GM12878 (cell line): ENCODE measurements around the gene LPCAT4. TPM values are rescaled to one million over a fixed set of nuclear protein-coding genes. Genes with fewer than 3 reads are reported as not detected.
A peak's percentile ranks its signal among the peaks of the same experiment; 100 is the strongest.

Source experiments
- ATAC-seq: fragments of 200-7000 bp; cut with Tn5 transposase; 3 replicates; pipeline ENCODE4 v1.9.1; 2020; ENCODE audit warnings: mild to moderate bottlenecking, moderate library complexity
- BruUV-seq: library from RNA; stranded (reverse); fragments of 400-500 nt; replicated peaks from 2 replicates; lab custom pipeline; 2021; lab: Mats Ljungman, UMichigan
- CTCF ChIA-PET: fragments of 300-600 bp; sonication (Branson Sonifier 250); formaldehyde crosslinking; extraction: SDS; loops from one replicate; lab custom pipeline; 2021; ENCODE audit warnings: inconsistent platforms; lab: Yijun Ruan, JAX
- POLR2A ChIA-PET: fragments of 350-600 bp; formaldehyde crosslinking; extraction: SDS; loops from one replicate; lab custom pipeline; 2021; ENCODE audit warnings: inconsistent platforms; lab: Charles Lee
- RAD21 ChIA-PET: fragments of 300-600 bp; sonication (Branson Sonifier 250); formaldehyde crosslinking; loops from one replicate; lab custom pipeline; 2023; ENCODE audit warnings: antibody characterized with exemption; ENCODE audit not compliant: unreplicated experiment; lab: Charles Lee
- SMC1A ChIA-PET: fragments of 300-600 bp; sonication (Branson Sonifier 250); formaldehyde crosslinking; loops from one replicate; lab custom pipeline; 2023; ENCODE audit not compliant: unreplicated experiment, uncharacterized antibody; lab: Charles Lee
- DNase-seq: peaks from one replicate; pipeline ENCODE4 v3.0.0-alpha.2; 2011; ENCODE audit warnings: low read depth, low spot score
- FAIRE-seq: peaks from 3 replicates; lab custom pipeline; 2011; peaks lifted over from hg19 to GRCh38; lab: Jason Lieb, UNC
- H2AFZ ChIP-seq: 2 replicates; pipeline ENCODE4 v1.6.0; 2011; ENCODE audit warnings: low read depth, low read length, control low read depth; ENCODE audit not compliant: control insufficient read depth
- H3K27ac ChIP-seq: 2 replicates; pipeline ENCODE4 v1.5.1; 2011; ENCODE audit warnings: control low read depth; ENCODE audit not compliant: control insufficient read depth, insufficient read depth
- H3K27me3 ChIP-seq, 2 experiments: replicated peaks in 1 of 2; 2 replicates each; pipeline versions ENCODE4 v1.6.0 to v1.6.1; 2011; ENCODE audit warnings: low read length in 1 of 2; ENCODE audit not compliant: control insufficient read depth in 2 of 2, insufficient read depth in 2 of 2
- H3K36me3 ChIP-seq, 2 experiments: 2 replicates each; pipeline ENCODE4 v1.5.1; 2011; ENCODE audit warnings: low read length in 1 of 2; ENCODE audit not compliant: control insufficient read depth in 2 of 2, insufficient read depth in 2 of 2
- H3K4me1 ChIP-seq: 2 replicates; pipeline ENCODE4 v1.6.1; 2011; ENCODE audit warnings: mild to moderate bottlenecking, low read length, moderate library complexity, mixed read lengths; ENCODE audit not compliant: control insufficient read depth, insufficient read depth
- H3K4me2 ChIP-seq: 2 replicates; pipeline ENCODE4 v1.6.0; 2011; ENCODE audit warnings: control low read depth; ENCODE audit not compliant: control insufficient read depth, insufficient read depth
- H3K4me3 ChIP-seq: fragments of 200-600 bp; sonication (generic); 2 replicates; pipeline ENCODE4 v1.5.1; 2016
- H3K79me2 ChIP-seq: 2 replicates; pipeline ENCODE4 v1.6.0; 2011; ENCODE audit warnings: low read length; ENCODE audit not compliant: control insufficient read depth, insufficient read depth
- H3K9ac ChIP-seq: 2 replicates; pipeline ENCODE4 v1.8.0; 2011; ENCODE audit warnings: low read length, control low read depth, mixed read lengths; ENCODE audit not compliant: control insufficient read depth, insufficient read depth
- H3K9me3 ChIP-seq: replicated peaks from 3 replicates; pipeline ENCODE4 v1.5.1; 2011; ENCODE audit warnings: mild to moderate bottlenecking, low read length; ENCODE audit not compliant: control insufficient read depth, insufficient read depth
- H4K20me1 ChIP-seq: 2 replicates; pipeline ENCODE4 v1.6.0; 2011; ENCODE audit not compliant: control insufficient read depth, insufficient read depth
- ASH2L ChIP-seq: fragments of 300-600, 200-600 bp; sonication (generic); IDR thresholded peaks from 2 replicates; pipeline ENCODE4 v1.6.1; 2017; ENCODE audit warnings: low read depth, mild to moderate bottlenecking, borderline replicate concordance
- BCLAF1 ChIP-seq: fragments of 450-650 bp; IDR thresholded peaks from 2 replicates; pipeline ENCODE4 v1.6.1; 2017; ENCODE audit warnings: antibody characterized with exemption, mild to moderate bottlenecking, moderate library complexity
- FOS ChIP-seq: IDR thresholded peaks from 3 replicates; pipeline ENCODE4 v1.6.1; 2011; ENCODE audit warnings: borderline replicate concordance; ENCODE audit not compliant: insufficient read length; ENCODE audit errors: extremely low read depth
- FOXM1 ChIP-seq: IDR thresholded peaks from 2 replicates; pipeline ENCODE4 v1.6.1; 2012; ENCODE audit warnings: low read depth, mild to moderate bottlenecking, inconsistent platforms, low read length, moderate library complexity
- LARP7 ChIP-seq: fragments of 450-650 bp; IDR thresholded peaks from 2 replicates; pipeline ENCODE4 v1.6.1; 2017; ENCODE audit warnings: mild to moderate bottlenecking
- MXI1 ChIP-seq: fragments of 150-350 bp; IDR thresholded peaks from 2 replicates; pipeline ENCODE4 v1.6.1; 2011; ENCODE audit warnings: low read depth, mild to moderate bottlenecking, inconsistent platforms, low read length, improper control_type of control experiment
- NFXL1 ChIP-seq: fragments of 450-650 bp; IDR thresholded peaks from 2 replicates; pipeline ENCODE4 v1.6.1; 2017; ENCODE audit warnings: antibody characterized with exemption, mild to moderate bottlenecking, borderline replicate concordance
- PAX8 ChIP-seq: fragments of 450-650 bp; IDR thresholded peaks from 2 replicates; pipeline ENCODE4 v1.6.1; 2017; ENCODE audit warnings: mild to moderate bottlenecking, moderate library complexity
- PRDM15 ChIP-seq: fragments of 450-650 bp; formaldehyde crosslinking; IDR thresholded peaks from 2 replicates; pipeline ENCODE4 v1.4.0; 2020; ENCODE audit warnings: mild to moderate bottlenecking, moderate library complexity
- TBL1XR1 ChIP-seq: IDR thresholded peaks from 2 replicates; pipeline ENCODE4 v1.6.1; 2012; ENCODE audit warnings: low read depth, low read length, improper control_type of control experiment
- in situ Hi-C: fragments of 300-500 bp; cut with MboI; formaldehyde crosslinking; loops from 9 replicates; pipeline ENCODE4 v1.14.3; 2018; ENCODE audit warnings: mixed read lengths
- intact Hi-C: fragments of 100-400 bp; cut with micrococcal nuclease; formaldehyde crosslinking; loops from one replicate; pipeline ENCODE4 v1.14.2; 2022; ENCODE audit not compliant: unreplicated experiment
- polyA plus RNA-seq, 11 experiments: library from polyadenylated mRNA; depleted of rRNA in 4 of 11; unstranded in 6 of 11; stranded (reverse) in 5 of 11; fragments of >200 nt; fragmentation: Nextera tagmentation in 4 of 11; fragmentation: Illumina TruSeq in 1 of 11; extraction: Ambion mirVana in 4 of 11; extraction: Trizol in 1 of 11; gene quantifications; 1 replicate in 1 of 11; 2 replicates in 10 of 11; pipeline versions ENCODE4 v1.2.1 to v1.2.3, GENCODE V29; 2011 to 2016; ENCODE audit warnings: inconsistent platforms in 2 of 11, missing spikeins in 2 of 11, low read depth in 1 of 11
- total RNA-seq, 4 experiments: library from RNA; depleted of rRNA in 3 of 4; stranded (reverse); fragments of >200 nt in 3 of 4; fragmentation: Illumina TruSeq in 1 of 4; extraction: Trizol in 1 of 4; gene quantifications; 2 replicates each; pipeline versions ENCODE4 v1.2.1 to v1.2.3, GENCODE V29; 2013 to 2021

LPCAT4 gene
- total and polyA plus RNA-seq, 10 of the 15 experiments (the other 5 are each of a cell fraction or from before 2014, with no cell fraction given): 14.4 to 57.2 (median 33.0) TPM

- no TSS peak for BruUV-seq
- in situ Hi-C loops: no loop called here
- H3K27me3 ChIP-seq: no peaks in the 10 kb centered on the region
- TF ChIP-seq PRDM15 (CRISPR knock-in tag) (no peak), NFXL1 (no peak), BCLAF1 (no peak), LARP7 (no peak), TBL1XR1 (no peak), FOS (no peak), FOXM1 (no peak), MXI1 (no peak), PAX8 (no peak), ASH2L (no peak)
- TF ChIP-seq, all 136 proteins: peak for 0
- peaks cover 84% of the 10 kb centered on the region for H3K79me2 ChIP-seq
- H2AFZ ChIP-seq: no peak overlapping the region
- peak overlapping the region; percentile 90 for H3K4me2 ChIP-seq
- ChIA-PET RAD21 (interaction anchor here (0.9 to 6.6 kb wide), 7 partner anchors 8 to 215 kb away, joined by 3 to 57 read pairs (median 4); partner anchors contain the start of gene SLC12A6), SMC1A (interaction anchor here (0.6 to 6.8 kb wide), 8 partner anchors 7 to 82 kb away, joined by 3 to 107 read pairs (median 6); partner anchors contain the start of genes LPCAT4, NOP10, NUTM1 and SLC12A6), CTCF (interaction anchor here (1.3 to 2.8 kb wide), 5 partner anchors 8 to 84 kb away, joined by 5 to 10 read pairs (median 7); partner anchors contain the start of genes NOP10 and NUTM1), POLR2A (interaction anchor here (1.3 to 3.3 kb wide), 3 partner anchors 8 to 13 kb away, joined by 4 to 26 read pairs (median 4); partner anchors contain the start of gene SLC12A6)
- peak overlapping the region; percentile 43; the same call in 1 of the 2 replicates for H3K4me3 ChIP-seq
- ATAC-seq (no peak), DNase-seq (no peak), FAIRE-seq (no peak)
- peak overlapping the region; percentile 26 for H3K9ac ChIP-seq
- no peaks in the 10 kb centered on the region; the same call in 2 of the 3 replicates for H3K9me3 ChIP-seq
- H4K20me1 ChIP-seq: no peaks in the 10 kb centered on the region
- peaks cover 28% of the 10 kb centered on the region for H3K4me1 ChIP-seq
- intact Hi-C loops: loop anchor here (5.0 kb wide), 1 partner anchor 42 kb away; the partner anchor contains the start of gene LPCAT4
- no peaks in the 10 kb centered on the region; a peak in 1 of 4 replicates for H3K36me3 ChIP-seq
- peak overlapping the region; percentile 75 for H3K27ac ChIP-seq
Observed at GRCh38 chr15:34325368-34325767, 41.6 kb downstream of the LPCAT4 start.
